ENCODE results near the gene EGFR.

EGFR gene

DNA sequence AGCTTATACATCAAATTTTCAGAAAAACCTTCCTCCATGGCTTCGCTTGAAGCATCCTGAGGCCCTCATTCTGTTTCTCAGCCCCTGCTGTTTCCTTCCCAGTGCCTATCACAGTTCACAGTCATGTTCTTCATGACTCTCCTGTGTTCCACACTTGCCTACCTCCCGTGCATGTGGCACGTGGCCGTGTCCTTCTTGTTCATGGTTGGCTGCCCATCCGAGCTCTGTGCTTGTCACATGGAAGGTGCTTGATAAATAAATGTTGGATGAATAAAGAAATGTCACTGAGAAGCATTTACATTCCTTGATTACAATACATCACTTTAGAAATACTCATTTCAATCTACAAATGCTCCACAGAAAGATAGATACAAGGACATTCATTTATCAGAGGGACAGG, 23.7 kb upstream of the EGFR start:
- no peak for TF ChIP-seq TAF1 (IDR thresholded peaks at IDR 0.05; ENCODE audit: borderline replicate concordance, insufficient read depth, low read length)
- TF ChIP-seq FOXP2 (optimal IDR thresholded peaks at IDR 0.05; ENCODE audit: borderline replicate concordance, extremely low read depth, extremely low read length, insufficient read depth) = no peak
- TF ChIP-seq, protein P1, sequence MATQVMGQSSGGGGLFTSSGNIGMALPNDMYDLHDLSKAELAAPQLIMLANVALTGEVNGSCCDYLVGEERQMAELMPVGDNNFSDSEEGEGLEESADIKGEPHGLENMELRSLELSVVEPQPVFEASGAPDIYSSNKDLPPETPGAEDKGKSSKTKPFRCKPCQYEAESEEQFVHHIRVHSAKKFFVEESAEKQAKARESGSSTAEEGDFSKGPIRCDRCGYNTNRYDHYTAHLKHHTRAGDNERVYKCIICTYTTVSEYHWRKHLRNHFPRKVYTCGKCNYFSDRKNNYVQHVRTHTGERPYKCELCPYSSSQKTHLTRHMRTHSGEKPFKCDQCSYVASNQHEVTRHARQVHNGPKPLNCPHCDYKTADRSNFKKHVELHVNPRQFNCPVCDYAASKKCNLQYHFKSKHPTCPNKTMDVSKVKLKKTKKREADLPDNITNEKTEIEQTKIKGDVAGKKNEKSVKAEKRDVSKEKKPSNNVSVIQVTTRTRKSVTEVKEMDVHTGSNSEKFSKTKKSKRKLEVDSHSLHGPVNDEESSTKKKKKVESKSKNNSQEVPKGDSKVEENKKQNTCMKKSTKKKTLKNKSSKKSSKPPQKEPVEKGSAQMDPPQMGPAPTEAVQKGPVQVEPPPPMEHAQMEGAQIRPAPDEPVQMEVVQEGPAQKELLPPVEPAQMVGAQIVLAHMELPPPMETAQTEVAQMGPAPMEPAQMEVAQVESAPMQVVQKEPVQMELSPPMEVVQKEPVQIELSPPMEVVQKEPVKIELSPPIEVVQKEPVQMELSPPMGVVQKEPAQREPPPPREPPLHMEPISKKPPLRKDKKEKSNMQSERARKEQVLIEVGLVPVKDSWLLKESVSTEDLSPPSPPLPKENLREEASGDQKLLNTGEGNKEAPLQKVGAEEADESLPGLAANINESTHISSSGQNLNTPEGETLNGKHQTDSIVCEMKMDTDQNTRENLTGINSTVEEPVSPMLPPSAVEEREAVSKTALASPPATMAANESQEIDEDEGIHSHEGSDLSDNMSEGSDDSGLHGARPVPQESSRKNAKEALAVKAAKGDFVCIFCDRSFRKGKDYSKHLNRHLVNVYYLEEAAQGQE (IDR thresholded peaks at IDR 0.05; ENCODE audit: insufficient read depth in 1 of 2, low read depth in 2 of 2, low read length in 2 of 2) = no peak
- TF ChIP-seq POLR2AphosphoS5 (IDR thresholded peaks at IDR 0.05; ENCODE audit: low read depth, low read length) = no peak
- TF ChIP-seq SIN3A (IDR thresholded peaks at IDR 0.05; ENCODE audit: borderline replicate concordance, insufficient read depth, low read length) = no peak

DNA sequence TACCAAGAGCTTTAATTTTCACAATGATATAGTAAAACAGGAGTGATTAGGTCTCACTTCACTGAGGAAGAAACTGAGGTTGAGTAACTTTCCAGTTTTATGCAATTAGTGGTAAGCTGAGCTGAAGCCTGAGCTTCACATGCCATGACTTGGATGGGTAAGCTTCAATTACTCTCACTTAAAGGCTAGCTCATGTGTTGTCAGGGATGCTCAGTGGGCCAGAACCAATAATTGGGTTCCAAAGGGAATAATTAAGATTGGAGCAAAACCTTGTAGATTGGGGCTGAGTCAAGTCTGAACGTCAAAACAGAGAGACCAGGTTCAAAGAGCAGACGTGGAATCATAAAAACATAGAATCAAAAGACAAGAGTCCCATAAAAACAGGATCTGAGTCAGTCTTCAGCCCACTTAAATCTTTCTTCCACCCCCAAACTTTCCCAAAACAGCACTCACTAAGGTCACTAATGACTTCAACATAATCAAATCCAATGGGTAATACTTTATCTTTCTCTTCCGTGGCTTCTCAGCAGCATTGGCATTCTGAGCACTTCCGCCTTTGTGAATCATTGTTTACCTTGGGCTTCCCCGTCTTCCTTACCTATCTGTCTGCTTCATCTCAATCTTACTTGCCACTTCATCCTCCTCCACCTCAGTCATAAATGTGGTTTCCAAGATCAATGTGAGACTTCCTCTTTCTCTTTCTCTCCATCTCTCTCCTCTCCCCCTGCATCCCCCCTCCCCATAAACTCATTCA, 23.0 kb upstream of the EGFR start:
- TF ChIP-seq, protein P1 (IDR thresholded peaks at IDR 0.05; ENCODE audit: insufficient read depth in 1 of 2, low read depth in 2 of 2, low read length in 2 of 2) = no peak
- TF ChIP-seq SIN3A (IDR thresholded peaks at IDR 0.05; ENCODE audit: borderline replicate concordance, insufficient read depth, low read length) (no peak), POLR2AphosphoS5 (IDR thresholded peaks at IDR 0.05; ENCODE audit: low read depth, low read length) (no peak), TAF1 (IDR thresholded peaks at IDR 0.05; ENCODE audit: borderline replicate concordance, insufficient read depth, low read length) (no peak), FOXP2 (optimal IDR thresholded peaks at IDR 0.05; ENCODE audit: borderline replicate concordance, extremely low read depth, extremely low read length, insufficient read depth) (no peak)

DNA sequence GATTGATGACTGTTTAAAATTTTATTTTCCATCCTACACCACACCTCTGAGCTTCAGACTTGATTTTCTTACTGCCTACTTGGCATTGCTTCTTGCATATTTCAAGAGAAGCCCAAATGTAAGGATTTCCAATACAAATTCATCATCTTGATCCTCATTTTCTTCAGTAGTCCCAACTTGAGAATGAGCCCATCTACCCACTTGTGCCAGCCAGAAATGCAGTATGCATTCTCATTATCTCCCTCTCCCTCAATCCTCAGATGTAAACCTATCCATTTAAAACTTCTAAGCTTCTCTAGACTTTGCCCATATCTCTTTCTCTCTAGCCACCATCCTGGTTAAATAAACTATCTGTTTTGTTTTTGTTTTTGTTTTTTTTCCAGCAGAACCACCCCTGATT, 22.4 kb upstream of the EGFR start:
- TF ChIP-seq TAF1 (IDR thresholded peaks at IDR 0.05; ENCODE audit: borderline replicate concordance, insufficient read depth, low read length) (no peak), FOXP2 (optimal IDR thresholded peaks at IDR 0.05; ENCODE audit: borderline replicate concordance, extremely low read depth, extremely low read length, insufficient read depth) (no peak), POLR2AphosphoS5 (IDR thresholded peaks at IDR 0.05; ENCODE audit: low read depth, low read length) (no peak), SIN3A (IDR thresholded peaks at IDR 0.05; ENCODE audit: borderline replicate concordance, insufficient read depth, low read length) (no peak)
- TF ChIP-seq, protein P1 (IDR thresholded peaks at IDR 0.05; ENCODE audit: insufficient read depth in 1 of 2, low read depth in 2 of 2, low read length in 2 of 2) = no peak

DNA sequence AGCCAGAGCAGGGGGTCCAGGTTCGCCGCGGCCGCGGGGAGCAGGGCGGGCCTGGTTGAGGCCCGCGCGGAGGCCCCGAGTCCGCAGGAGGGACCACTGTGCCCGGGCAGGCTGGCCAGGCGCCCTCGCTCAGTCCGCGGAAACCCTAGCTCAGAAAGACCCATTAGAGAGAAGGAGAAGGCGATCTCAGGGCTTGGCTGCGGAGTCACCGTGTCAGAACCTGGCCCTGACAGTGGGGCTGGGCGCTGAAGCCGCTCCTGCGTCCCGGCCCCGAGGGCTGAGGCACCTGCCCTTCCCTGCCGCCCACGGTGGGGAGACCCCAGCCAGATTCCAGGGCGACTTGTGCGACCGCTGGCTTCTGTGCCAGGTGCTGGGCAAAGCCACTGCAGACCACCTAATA, 14.2 kb upstream of the EGFR start:
- TF ChIP-seq, protein P1 (IDR thresholded peaks at IDR 0.05; ENCODE audit: insufficient read depth in 1 of 2, low read depth in 2 of 2, low read length in 2 of 2) = no peak
- no peak for TF ChIP-seq TAF1 (IDR thresholded peaks at IDR 0.05; ENCODE audit: borderline replicate concordance, insufficient read depth, low read length)
- TF ChIP-seq POLR2AphosphoS5 (IDR thresholded peaks at IDR 0.05; ENCODE audit: low read depth, low read length) = no peak
- TF ChIP-seq SIN3A (IDR thresholded peaks at IDR 0.05; ENCODE audit: borderline replicate concordance, insufficient read depth, low read length) = no peak
- no peak for TF ChIP-seq FOXP2 (optimal IDR thresholded peaks at IDR 0.05; ENCODE audit: borderline replicate concordance, extremely low read depth, extremely low read length, insufficient read depth)

Data from PFSK-1 (cell line).